Measurements from ENCODE around the gene NOS3.

Gene NOS3

DNA sequence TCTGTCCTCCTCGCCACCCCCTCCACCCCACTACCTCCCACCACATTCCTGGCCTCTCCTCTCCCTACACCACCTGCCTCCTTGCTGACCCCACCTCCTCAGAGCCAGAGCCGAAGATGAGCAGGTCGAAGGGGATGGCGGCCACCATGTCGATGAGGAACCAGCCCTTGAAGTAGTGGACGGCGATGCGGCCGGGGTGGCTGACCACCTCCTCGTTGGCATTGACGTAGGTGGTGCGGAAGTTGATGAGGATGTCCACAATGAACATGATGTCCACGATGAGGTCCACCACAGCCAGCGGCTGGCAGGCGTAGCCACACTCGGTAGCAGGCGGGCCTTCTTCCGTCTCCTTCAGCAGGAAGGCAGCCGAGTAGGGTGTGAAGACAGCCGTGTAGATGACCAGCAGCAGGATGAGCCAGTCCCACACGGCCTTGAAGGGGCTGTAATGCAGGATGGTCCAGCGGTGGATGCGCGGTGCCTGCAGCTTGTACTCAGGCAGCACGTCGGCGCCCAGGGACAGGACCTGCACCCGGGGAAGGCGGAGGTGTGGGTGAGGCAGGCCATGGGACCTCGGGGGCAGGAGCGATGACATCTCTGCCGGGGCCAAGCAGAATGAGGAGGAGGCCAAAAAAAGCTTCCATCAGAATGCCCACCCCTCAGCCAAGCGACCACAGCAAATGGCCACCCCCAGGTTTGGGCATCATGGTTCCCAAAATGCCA, 38.3 kb upstream of the NOS3 start:
- DNase-seq (ENCODE audit: low read depth, low spot score), result no peak

DNA sequence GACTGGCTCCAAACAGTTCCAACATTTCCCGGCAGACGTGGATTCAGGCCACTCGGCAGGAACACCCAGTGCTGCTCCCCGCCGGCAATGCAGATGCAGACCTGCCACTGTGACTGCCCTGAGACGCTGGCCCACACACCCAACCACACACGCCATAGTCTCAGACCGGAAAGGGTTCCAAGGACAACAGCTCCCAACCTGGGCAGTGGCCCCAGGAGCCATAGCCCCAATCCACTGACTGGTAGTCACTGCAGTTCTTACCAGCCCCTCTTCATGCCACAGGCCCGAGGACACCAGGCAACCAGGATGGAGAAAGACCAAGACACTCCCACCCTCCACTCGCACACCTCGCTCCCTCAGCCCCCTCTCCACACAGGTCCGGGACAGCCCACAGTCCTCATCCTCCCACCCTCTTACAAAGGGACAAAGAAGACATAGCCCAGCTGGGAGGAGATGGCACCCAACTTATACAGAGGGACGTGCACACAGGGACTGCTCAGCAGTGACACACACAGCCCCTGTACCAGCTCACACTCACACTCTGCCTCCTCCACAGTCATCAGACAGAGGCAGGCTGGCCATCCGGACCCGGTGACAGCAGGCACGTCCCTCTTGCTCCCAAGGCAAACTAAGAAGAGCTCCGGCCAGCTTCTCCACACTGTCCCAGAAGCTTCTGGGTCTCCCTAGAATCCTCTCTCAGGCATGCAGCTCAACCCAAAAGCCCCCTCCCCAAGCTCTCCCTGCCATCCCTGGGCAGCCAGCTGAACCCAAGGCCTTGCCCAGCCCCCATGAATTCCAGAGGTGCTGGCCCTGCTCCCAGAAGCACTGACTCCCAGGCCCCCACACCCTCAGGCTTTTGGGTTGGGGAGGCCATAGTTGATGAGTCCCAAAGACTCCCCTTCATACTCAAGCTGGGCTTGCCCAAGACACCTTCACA, 37.5 kb upstream of the NOS3 start:
- DNase-seq (ENCODE audit: low read depth, low spot score), result no peak

DNA sequence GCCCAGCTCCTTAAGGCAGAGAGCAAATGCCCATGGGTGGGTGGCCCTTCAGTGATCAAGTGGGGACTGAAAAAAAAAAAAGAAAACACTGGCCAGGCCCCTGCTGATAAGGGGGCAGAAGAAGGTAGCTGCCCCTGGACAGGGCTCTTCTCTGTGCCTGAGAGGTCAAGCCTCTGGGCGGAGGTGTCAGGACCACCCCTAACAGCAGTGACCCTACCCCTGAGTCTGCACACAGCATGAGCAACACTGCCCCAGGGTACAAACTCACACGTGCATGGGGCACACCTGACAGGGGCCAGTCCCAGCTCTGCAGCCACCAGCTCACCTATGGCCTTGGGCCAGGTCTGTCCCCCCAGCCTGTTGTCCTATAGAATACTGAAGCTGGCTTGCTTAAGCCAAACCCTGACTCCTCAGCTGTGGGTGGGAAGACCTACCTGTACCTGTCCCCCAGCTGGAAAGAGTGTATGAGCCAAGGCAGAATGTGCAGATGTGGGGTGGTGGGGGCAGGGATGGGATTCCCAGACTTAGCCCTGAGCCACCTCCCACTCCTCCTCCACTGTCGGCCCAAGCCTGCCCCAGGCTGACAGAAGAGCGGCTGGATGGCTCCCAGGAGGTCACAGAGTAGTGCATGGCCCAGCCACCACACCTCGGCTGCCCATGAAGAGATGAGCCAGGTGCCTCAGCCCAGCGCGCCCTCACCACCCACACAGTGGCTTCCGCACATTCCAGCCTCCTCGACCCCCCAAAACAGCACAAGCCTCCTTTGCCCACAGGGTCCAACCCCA, 36.4 kb upstream of the NOS3 start:
- DNase-seq (ENCODE audit: low read depth, low spot score), result no peak

GRCh38 chr7:150954986-150955518, 35.8 kb upstream of the NOS3 start:
- DNase-seq (ENCODE audit: low read depth, low spot score), result no peak

DNA sequence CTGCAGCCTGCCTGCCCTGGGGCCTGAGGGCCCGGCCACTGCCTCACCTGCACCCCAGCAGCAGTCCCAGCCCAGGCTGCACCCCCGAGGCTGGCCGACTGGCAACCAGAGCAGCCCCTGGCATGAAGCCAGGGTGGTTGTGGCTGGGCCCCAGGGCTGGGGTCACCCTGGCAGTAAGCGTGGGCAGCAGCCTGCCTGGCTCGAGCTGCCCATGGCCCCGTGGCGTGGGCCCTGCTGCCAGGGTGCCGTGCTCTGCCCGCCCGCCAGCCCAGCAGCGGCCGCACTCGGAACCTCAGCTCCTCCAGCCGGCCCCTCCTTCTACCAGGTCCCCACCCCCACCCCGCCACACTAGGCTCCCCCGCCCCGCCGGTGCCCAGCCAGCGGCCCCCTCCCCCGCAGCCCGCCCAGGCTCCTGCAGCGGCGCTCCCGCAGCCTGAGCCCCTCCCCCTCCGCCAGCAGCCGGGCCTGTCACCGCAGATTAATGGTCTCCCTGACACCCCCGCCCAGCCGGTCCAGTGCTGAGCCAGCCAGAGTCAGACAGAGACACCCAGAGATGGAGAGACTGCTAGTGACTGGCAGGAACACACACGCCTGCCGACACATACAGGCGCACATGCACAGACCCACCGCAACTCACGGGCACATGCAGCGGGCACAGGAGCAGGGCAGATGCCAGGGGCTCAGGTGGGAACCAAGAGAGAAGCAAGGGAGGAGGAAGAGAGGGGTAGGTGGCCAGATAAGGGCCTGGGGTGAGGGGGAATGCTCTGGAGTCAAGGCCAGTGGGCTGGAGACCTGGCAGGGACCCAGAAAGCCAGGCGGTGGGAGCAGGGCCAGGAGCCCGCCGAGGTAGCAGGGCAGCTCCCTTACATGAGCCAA, 35.1 kb upstream of the NOS3 start:
- no peak for DNase-seq (ENCODE audit: low read depth, low spot score)

GRCh38 chr7:150956395-150957132, 34.3 kb upstream of the NOS3 start:
- DNase-seq (ENCODE audit: low read depth, low spot score), result no peak

DNA sequence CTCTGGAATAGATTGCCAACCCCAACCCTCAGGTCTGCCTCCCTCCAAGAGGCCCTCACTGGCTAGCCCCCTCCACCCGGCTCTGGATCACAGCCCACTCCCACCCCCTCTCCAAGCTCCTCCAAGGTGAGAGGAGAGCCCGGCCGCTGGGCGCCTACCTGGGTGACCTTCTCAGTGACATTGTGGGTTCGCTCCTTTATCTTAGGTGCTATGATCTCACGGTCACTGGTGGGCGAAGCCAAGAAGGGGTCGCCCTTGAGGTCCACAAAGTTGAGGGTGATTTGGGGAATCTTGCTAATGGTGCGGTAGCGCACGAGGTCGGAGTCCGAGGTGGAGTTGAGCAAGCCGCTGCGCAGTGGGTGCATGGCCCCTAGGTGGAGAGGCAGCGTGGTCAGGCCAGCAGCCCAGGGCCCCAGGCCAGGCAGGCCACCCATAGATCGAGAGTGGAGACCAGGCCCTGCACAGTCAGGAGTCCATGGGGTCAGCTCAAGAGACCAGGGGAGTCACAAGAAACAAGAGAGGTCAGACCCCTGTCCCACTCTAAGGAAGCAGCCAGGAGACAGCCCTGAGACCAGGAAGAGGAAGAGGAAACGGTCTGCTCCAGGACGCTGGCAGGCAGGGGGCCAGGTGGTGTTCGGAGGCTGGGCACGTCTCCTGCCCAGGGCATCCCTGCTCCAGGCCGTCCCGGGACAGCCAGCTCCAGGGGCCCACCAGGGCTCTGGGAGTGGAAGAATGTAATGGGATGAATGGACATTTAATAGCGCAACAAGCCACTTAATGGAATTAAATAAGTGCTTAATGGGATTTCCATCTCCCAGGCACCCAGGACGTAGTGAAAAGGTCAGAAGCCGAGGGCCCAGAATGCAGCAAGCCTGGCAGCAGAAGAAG, 33.4 kb upstream of the NOS3 start:
- DNase-seq (ENCODE audit: low read depth, low spot score), result no peak

DNA sequence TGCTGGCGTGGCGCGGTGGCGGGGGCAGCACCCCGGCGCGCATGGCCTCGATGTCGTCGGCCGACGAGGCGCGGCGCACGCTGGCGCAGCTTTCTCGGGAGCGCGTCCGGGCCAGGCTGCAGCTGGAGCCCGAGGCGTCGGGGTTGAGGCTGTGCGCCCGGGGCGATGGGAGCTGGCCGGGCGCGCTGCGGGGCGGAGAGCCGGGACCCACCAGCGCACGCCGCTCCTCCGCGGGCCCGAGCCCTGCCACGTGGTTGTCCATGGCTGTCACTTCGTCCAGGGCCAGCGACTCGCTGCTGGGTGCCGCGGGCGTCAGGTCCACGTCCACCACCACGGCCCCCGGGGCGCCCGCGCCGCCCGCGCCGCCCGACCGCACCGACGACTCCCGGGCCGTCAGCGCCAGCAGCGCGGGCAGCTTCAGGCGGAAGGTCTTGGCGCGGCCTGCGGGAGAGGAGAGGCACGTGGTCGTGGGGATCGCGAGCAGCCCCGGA, 32.7 kb upstream of the NOS3 start:
- DNase-seq (ENCODE audit: low read depth, low spot score), result no peak

DNA sequence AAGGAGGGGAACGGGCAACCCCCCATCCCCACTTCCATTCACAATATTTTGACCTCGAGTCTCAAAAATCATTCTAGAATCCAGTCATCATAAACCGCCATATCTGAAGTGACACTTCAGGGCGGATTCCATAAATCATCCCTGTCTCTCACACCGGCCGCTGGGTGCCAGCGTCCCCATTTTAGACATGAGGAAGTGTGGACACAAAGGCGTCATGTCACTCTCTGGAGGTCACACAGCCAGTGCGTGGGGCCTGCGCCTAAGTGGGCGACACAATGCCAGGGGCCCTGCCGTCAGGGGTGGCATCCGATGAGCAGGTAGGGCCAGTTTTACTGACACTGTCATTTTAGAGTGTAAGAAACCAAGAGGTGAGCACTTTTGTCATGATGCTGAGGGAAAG, 32.2 kb upstream of the NOS3 start:
- DNase-seq (ENCODE audit: low read depth, low spot score), result no peak

DNA sequence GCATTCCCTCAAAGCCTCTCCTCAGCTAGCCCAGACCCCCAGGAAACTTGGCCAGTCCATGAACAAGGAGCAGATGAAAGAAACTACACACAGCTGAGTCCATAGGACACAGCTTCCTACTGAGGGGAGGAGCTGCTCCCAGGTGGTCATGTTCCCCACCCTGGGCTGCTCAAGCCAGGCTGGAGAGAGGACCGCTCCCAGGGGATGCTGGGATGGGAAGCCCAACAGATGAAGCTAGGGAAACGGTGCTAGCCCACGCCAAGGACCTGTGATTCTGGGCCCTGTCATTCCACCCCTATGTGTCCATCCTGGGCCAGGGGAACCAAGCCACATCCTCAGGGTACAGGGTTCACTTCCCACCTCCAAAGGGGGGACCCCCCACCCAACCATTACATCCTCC, 31.7 kb upstream of the NOS3 start:
- DNase-seq (ENCODE audit: low read depth, low spot score), result no peak

DNA sequence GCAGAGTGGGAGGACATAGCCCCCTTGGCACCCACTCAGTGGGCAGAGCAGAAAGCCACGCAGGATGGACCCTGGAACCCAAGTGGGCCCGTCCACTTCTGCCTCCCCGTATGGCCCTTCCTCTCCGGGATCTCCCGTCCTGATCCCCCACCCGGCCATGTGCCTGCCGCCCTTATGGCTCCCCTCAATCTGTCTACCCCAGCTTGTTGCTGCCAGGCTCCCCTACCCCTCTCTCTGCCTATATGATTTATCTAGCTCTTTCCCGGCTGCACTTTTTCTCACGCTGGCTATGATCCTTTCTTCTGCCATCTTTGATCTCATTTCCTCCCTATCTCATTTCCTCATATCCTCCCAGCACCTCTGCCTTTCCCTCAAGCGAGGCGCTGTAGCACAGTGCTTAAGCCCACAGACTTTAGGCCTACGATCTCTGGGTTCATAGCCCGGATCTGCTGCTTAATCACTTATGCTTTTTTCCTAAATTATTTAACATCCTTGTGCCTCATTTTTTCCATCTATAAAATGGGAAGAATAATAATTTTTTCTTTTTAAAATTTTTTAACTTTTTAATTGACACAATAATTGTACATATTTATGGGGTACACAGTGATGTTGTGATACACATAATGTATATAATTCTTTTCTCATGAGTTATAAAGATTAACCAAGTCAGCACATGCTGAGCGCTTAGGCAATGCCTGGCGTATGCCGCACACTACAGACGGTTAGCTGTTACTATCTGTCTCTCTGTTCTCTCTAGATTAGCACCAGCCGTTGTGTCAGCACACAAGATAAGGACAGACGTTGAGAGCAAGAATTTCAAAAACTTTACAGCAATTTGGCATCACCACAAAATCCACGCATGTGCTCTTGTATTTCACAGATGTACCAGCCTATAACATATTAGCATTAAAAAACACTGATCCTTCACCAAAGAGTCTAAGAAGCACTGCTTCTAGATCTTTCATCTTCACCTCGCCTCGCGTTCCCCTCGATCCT, 30.8 kb upstream of the NOS3 start:
- no peak for DNase-seq (ENCODE audit: low read depth, low spot score)

DNA sequence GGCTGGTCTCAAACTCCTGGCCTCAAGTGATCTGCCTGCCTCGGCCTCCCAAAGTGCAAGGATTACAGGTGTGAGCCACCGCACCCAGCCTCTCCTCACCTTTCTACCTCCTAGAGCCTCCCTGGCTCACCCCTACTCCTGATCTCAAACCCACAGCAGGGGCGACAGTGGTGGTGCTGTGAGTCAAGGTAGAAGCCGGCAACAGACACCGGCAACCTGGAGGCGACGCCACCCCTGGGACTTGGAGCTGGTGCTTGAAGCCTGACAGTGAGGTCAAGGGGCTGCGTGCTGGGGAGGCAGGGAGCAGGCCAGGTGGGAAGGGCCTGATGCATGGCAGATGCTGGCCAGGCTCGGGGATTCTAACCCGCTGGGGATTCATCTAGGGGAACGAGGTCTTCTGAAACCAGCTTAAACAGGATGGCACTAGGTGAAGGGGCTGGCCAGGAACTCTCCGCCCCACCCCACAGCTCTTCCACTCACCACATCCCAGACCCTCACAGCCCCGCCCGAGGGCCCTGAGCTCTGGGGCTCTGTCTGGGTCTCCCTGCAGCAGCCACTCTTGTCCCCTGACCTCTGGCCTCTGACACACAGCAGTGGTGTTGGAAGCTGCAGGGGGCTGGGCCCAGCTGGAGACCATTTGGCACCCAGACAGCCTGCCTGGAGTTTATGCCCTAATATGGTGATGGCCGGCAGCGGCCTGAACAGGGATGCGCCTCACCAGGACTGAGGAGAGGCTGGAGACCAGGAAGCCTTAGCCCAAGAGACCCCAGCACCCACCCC, 29.1 kb upstream of the NOS3 start:
- no peak for DNase-seq (ENCODE audit: low read depth, low spot score)

DNA sequence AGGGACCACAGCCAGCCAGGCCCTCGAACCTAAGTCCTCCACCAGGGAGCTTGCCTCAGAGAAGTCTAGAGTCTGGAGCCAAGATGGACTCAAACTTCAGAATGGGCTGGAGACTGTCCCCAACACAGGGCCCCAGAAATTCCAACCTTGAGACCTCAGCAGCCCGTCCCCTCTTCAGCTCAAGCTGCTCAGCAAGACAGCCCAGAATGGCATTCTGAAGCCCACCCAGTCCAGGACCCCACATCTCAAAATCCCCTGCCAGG, 28.6 kb upstream of the NOS3 start:
- no peak for DNase-seq (ENCODE audit: low read depth, low spot score)

DNA sequence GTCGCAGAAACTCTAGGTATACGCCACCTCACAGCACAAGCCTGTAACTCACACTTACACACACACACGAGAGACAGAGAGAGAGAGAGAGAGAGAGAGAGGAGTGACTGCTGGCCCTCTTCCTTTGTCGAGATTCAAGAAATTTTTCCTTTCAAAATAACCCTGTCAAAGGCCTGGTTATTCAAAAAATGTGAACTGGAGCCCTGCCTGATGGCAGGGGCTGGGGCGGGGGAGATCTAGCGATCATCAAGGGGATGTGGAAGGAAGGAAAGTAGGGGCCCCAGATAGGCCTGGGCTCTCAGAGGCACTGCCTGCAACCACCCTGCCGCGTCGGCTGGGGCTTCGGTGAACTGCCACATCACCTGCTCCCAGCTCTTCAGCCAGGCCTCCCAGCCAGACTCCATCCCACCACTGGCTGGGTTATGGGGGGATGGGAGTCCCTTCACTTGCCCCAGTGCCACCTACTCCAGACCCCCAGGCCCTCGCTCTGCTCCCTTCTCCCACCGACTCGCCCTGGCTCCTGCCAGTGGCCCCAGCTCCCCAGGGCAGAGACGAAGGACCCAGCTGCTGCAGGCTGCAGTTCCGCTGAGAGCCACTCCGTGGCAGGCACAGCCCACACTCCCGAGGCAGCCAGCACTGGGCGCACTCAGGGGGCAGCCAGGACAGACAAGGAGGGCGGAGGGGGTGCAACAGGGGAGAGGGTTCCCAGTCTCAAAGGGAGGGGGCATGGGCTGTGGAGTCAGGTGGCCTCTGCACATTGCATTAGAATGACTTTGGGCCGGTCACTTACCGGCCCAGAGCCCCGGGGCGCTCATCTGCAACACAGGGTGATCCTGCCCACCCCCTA, 28.0 kb upstream of the NOS3 start:
- DNase-seq (ENCODE audit: low read depth, low spot score), result no peak

GRCh38 chr7:150963707-150964559, 26.9 kb upstream of the NOS3 start:
- no peak for DNase-seq (ENCODE audit: low read depth, low spot score)

All from smooth muscle cell of the brain vasculature (primary cell).